Activated T-helper 1 cell treated with anti-CD3 and anti-CD28 coated beads, Interleukin-12 subunit alpha, Interleukin-12 subunit beta, Interleukin-2, Interleukin-4 antibody, amounts not matched to agents 30 ng/mL and 10 ng/mL and 1 ng/mL, durations not matched to agents 14 hours and 24 hours and 36 hours (primary cell): ENCODE results near the gene TBL3. TPM values are rescaled to one million over a fixed set of nuclear protein-coding genes. Genes with fewer than 3 reads are reported as not detected.

ENCODE experiments used
- DNase-seq: peaks from one replicate; pipeline ENCODE4 v3.0.0; 2021; ENCODE audit warnings: low spot score
- H3K27ac Mint-ChIP-seq: one replicate; pipeline ENCODE4 v1.8.0; 2021; ENCODE audit warnings: mild to moderate bottlenecking, mixed read lengths
- H3K27me3 Mint-ChIP-seq: one replicate; pipeline ENCODE4 v1.8.0; 2022; ENCODE audit warnings: mild to moderate bottlenecking, moderate library complexity, mixed read lengths; ENCODE audit not compliant: insufficient read depth
- H3K36me3 Mint-ChIP-seq: one replicate; pipeline ENCODE4 v1.8.0; 2021; ENCODE audit warnings: low read depth, mixed read lengths
- H3K4me1 Mint-ChIP-seq: one replicate; pipeline ENCODE4 v1.8.0; 2021; ENCODE audit warnings: low read depth, mixed read lengths
- H3K4me3 Mint-ChIP-seq: one replicate; pipeline ENCODE4 v1.8.0; 2021; ENCODE audit warnings: mild to moderate bottlenecking, moderate library complexity, mixed read lengths
- H3K9me3 Mint-ChIP-seq: one replicate; pipeline ENCODE4 v1.8.0; 2021; ENCODE audit warnings: mixed read lengths
- intact Hi-C: fragments of 100-400 bp; cut with micrococcal nuclease; formaldehyde crosslinking; loops from one replicate; pipeline ENCODE4 v1.15.1; 2024
- total RNA-seq: library from RNA; stranded (reverse); gene quantifications from 2 replicates; pipeline ENCODE4 v1.2.3, GENCODE V29; 2022

The TBL3 gene
- total RNA-seq, 1 donor from 2014 or later = 87.3 TPM

DNA sequence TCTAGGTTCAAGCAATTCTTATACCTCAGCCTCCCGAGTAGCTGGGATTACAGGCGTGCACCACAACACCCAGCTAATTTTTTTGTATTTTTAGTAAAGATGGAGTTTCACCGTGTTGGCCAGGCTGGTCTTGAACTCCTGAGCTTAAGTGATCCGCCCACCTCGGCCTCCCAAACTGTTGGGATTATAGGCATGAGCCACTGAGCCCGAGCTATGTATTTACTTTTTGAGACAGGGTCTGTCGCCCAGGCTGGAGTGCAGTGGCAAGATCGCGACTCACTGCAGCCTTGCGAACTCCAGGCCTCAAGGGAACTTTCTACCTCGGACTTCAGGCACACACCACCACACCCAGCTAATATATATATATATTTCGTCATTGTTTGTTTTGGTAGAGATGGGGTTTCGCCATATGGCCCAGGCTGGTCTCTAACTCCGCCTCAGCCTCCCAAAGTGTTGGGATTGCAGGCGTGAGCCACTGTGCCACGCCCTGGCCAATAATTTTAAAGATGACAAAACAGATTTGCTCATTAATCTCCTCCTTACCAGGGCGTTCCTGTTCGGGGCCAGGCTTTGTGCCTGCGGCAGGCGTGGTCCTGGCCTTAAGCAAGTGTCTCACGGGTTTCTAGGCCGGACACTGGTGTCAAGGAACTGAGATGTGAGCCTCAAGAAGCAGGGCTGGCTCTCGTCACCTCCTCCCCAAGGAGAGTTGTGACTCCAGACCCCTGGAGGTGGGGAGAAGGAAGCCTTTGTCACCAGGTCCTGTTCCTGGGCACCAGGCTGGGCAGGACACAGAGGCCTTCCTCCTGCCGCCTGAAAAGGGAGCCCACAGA lies 43.5 kb downstream of the TBL3 start:
- Mint-ChIP-seq H3K4me3 (no peak overlapping the region), H3K27me3 (peaks cover 12% of the 10 kb centered on the region)
- intact Hi-C loops = no loop called here

DNA sequence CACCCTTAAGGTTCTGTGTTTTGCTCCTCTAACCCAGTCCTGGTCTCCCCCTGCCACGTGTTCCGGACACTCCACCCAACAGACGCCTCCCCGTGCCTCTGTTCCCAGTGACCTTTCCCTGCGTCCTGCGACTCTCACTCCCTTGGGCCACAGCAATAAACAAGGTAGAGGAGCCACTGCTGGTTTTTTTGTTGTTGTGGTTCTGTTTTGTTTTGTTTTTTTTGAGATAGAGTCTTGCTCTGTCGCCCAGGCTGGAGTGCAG lies 44.0 kb downstream of the TBL3 start:
- no peaks in the 10 kb centered on the region for H3K36me3 Mint-ChIP-seq
- intact Hi-C loops = no loop called here
- H3K9me3 Mint-ChIP-seq = no peaks in the 10 kb centered on the region
- DNase-seq = no peak
- H3K27me3 Mint-ChIP-seq = peaks cover 15% of the 10 kb centered on the region
- H3K4me3 Mint-ChIP-seq = no peak overlapping the region
- H3K27ac Mint-ChIP-seq = no peak overlapping the region
- peaks cover 4% of the 10 kb centered on the region for H3K4me1 Mint-ChIP-seq

More for the DNA sequence above, 43.5 kb downstream of the TBL3 start:
- Mint-ChIP-seq H3K36me3 (peaks cover under 1% of the 10 kb centered on the region), H3K4me1 (peaks cover 2% of the 10 kb centered on the region), H3K27ac (no peak overlapping the region), H3K9me3 (no peaks in the 10 kb centered on the region)
- DNase-seq = no peak

DNA sequence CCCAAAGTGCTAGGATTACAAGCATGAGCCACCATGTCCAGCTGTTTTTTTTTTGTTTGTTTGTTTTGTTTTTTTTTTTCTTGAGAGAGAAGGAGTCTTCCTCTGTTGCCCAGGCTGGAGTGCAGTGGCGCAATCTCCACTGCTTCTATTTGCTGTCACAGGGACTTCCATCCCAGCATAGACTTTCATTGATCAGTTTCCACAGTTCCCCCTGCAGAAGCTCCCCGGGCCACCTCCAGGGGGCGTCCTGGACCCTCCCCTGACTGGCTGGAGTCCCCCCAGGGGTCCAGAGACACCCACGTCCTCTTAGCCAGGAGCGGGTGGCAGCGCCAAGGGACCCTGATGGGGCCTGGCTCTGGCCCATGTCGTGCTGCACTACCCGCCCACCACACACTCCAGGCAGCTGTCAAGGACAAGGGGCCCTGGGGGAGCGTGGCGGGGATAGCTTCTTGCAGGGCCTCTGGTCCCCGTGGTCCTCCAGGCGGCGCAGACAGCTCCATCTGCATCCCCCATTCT lies 44.6 kb downstream of the TBL3 start:
- Mint-ChIP-seq H3K27ac (no peak overlapping the region), H3K9me3 (no peaks in the 10 kb centered on the region), H3K27me3 (peaks cover 18% of the 10 kb centered on the region), H3K36me3 (no peaks in the 10 kb centered on the region), H3K4me3 (no peak overlapping the region), H3K4me1 (peaks cover 4% of the 10 kb centered on the region)
- no peak for DNase-seq
- intact Hi-C loops = no loop called here

DNA sequence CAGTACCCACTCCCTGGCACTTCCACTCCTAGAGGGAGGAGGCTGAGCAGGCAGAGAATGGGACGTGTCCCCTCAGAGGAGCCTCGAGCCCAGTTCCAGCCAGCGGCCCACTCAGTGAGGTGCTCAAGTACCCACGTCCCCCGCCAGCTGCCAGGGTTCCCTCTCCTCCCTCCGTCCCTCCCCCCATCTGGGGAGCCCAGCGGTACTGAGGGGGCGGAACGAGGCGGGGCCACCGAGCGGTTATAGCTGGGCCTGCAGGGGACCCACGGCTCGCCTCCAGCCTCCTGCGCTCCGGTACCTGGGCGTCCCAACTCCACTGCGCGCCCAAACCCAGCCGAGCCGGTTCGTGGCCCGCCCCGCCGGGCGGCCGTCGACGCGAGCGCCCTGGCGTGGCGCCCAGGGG lies 47.7 kb downstream of the TBL3 start, which contains the start of gene NPW:
Gene NPW, plus strand, starts transcription at position 268 of the 403 bp plus-strand sequence.
- Mint-ChIP-seq H3K27me3 (peaks cover 28% of the 10 kb centered on the region), H3K4me3 (peak within 1 kb of the TSS; percentile 42), H3K36me3 (no peaks in the 10 kb centered on the region), H3K4me1 (peaks cover 16% of the 10 kb centered on the region), H3K9me3 (no peaks in the 10 kb centered on the region), H3K27ac (peak within 1 kb of the TSS; percentile 52)
- intact Hi-C loops = no loop called here
- no peak for DNase-seq

DNA sequence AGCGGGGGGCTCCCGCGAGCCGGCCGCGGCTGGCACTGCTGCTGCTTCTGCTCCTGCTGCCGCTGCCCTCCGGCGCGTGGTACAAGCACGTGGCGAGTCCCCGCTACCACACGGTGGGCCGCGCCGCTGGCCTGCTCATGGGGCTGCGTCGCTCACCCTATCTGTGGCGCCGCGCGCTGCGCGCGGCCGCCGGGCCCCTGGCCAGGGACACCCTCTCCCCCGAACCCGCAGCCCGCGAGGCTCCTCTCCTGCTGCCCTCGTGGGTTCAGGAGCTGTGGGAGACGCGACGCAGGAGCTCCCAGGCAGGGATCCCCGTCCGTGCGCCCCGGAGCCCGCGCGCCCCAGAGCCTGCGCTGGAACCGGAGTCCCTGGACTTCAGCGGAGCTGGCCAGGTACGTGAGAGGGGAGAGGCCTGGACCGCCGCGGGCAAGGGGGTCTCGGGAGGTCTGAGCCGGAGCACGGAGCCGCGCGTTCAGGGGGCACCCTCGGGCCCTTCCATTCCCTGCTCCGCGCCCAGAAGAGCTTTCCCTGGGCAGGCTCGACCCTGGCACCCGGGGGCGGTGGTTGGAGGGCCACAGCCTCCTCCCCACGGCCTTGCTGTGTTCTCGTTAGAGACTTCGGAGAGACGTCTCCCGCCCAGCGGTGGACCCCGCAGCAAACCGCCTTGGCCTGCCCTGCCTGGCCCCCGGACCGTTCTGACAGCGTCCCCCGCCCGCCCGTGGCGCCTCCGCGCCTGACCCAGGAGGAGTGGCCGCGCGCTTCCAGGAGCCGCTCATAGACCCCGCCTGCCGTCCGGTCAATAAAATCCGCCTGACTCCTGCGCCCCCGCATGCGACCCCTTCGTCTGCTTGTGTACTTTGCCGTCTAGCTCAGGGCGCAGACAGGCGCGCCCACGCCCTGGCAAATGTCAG lies 48.3 kb downstream of the TBL3 start:
- no peak for DNase-seq
- no peaks in the 10 kb centered on the region for H3K36me3 Mint-ChIP-seq
- intact Hi-C loops = loop anchor here (5.0 to 10.0 kb wide), 3 partner anchors 38 to 245 kb away; partner anchors contain the start of genes CASKIN1, GFER, NOXO1 and RNPS1

DNA sequence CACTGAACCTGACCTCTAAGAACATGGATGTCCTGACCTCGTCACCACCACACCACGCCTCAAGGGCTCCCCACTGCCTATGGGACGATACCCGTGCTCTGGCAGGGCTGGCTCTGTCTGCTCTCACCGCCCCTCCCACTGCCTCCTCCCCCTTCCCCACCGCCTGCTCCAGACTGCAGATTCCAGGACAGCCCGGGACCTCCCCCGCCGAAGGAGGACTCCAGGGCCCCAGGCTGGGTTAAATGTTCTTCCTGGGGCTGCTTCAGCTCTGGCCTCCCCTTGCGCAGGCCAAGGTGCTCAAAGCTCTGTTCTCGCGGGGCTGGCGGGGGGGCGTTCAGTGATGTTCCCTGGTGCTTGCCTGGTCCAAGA lies 50.9 kb downstream of the TBL3 start:
- H3K27ac Mint-ChIP-seq = no peak overlapping the region
- H3K4me3 Mint-ChIP-seq = peak overlapping the region; percentile 77

More for the DNA sequence above, 48.3 kb downstream of the TBL3 start:
- Mint-ChIP-seq H3K4me3 (peak overlapping the region; percentile 42), H3K4me1 (peaks cover 16% of the 10 kb centered on the region), H3K27ac (peak overlapping the region; percentile 52), H3K9me3 (no peaks in the 10 kb centered on the region), H3K27me3 (peaks cover 27% of the 10 kb centered on the region)

DNA sequence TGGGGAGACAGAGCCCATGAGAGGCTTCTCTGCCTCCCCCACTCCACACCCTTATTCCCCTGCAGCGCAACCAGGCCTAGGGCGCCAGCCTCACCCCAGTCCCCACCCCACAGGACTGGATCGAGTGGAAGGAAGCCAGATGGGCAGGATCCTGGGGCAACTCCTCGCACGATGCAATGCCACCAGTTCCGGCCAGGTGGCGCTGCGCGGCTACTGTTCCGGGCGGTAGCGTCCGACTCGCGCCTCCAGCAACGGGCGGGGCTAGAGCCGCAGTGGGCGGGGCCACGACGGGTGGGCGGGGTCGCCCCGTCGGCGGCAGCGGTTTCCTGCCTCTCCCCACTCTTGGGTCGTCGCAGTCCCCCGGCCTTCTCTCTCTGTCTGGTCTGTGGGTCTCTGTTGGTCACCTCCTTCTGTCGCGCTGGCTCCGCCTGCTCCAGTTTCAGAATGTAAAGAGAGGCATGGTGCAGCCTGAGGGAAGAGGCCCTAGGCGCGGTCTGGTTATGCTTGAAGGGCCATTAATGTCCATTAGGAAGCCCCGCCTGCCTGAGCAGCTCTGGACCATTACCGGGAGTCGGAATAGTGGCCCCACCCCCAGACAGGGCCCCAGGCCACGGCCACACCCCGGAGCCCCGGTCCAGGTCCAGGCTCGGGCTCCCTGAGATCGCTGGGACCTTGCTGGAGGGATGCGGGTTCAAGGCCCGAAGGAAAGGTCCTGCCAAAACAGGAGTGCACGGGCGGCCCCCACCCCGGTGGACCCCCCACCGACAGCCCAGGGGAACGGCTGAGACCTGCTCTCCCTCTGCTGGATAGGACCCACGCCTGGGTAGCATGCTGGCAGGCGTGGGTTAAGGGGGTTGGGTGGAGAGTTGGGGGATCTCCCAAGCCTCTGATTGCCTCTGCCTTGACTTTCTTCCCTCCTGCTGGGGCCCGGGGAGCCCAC lies 51.5 kb downstream of the TBL3 start:
- no peak overlapping the region for H3K27ac Mint-ChIP-seq
- no peaks in the 10 kb centered on the region for H3K36me3 Mint-ChIP-seq
- H3K4me3 Mint-ChIP-seq = peak overlapping the region; percentile 77
- peaks cover 16% of the 10 kb centered on the region for H3K4me1 Mint-ChIP-seq
- no peaks in the 10 kb centered on the region for H3K9me3 Mint-ChIP-seq
- peak; percentile 92 for DNase-seq
- peaks cover 38% of the 10 kb centered on the region for H3K27me3 Mint-ChIP-seq
- intact Hi-C loops = loop anchor here (1.0 to 10.0 kb wide), 9 partner anchors 14 to 241 kb away; partner anchors contain the start of genes CASKIN1, E4F1, GFER and NOXO1

More for the DNA sequence above, 50.9 kb downstream of the TBL3 start:
- DNase-seq = no peak
- H3K27me3 Mint-ChIP-seq = peaks cover 34% of the 10 kb centered on the region
- H3K4me1 Mint-ChIP-seq = peaks cover 16% of the 10 kb centered on the region
- H3K9me3 Mint-ChIP-seq = no peaks in the 10 kb centered on the region
- H3K36me3 Mint-ChIP-seq = no peaks in the 10 kb centered on the region
- intact Hi-C loops = loop anchor here (1.0 to 10.0 kb wide), 9 partner anchors 13 to 242 kb away; partner anchors contain the start of genes CASKIN1, E4F1, GFER and NOXO1

DNA sequence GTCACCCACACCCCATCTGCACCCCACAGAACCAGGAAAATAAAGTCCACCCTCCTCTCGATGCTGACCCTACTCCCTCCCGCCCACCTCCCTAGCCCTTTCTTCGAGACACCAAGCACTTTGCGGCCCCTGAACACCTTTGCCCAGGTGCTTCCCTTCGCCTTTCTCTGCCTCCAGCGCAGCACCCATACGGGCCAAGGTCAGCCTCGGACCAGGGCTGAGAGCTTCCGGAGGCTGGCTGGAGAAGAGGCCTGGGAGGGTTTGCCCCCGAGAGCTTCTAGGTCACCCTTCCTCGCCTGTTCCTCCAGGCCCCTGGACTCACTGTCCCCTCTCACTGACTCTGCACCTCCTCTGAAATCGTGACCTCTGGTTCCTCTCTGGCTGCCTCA lies 52.2 kb downstream of the TBL3 start:
- peak overlapping the region; percentile 11 for H3K27ac Mint-ChIP-seq
- no peak for DNase-seq
- H3K4me1 Mint-ChIP-seq = peaks cover 16% of the 10 kb centered on the region
- peaks cover 33% of the 10 kb centered on the region for H3K27me3 Mint-ChIP-seq
- no peaks in the 10 kb centered on the region for H3K9me3 Mint-ChIP-seq
- intact Hi-C loops = loop anchor here (5.0 to 10.0 kb wide), 3 partner anchors 42 to 241 kb away; partner anchors contain the start of genes CASKIN1, GFER, NOXO1 and RNPS1
- no peak overlapping the region for H3K4me3 Mint-ChIP-seq
- no peaks in the 10 kb centered on the region for H3K36me3 Mint-ChIP-seq

DNA sequence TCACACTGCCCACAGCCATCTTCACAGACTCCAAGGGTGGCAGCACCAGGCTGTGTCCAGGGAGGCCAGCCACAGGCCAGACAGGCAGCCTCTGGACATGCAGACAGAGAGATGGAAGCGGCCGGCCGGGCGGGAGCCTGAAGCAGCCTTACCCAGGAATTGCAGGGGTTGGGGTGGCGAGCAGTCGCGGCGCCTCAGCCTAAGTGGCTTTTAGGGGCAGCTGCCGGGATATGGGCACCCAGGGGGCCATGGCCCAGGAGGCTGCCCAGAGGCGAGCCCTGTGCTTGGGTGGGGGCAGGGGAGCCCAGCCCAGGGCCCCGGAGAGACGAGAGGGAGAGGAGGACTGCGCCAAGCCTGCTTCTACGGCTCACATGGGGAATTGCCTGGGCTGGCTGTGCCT lies 53.4 kb downstream of the TBL3 start:
- no peak for DNase-seq
- no peak overlapping the region for H3K4me3 Mint-ChIP-seq
- intact Hi-C loops = loop anchor here (10.0 kb wide), 1 partner anchor 240 kb away; the partner anchor contains the start of gene RNPS1

DNA sequence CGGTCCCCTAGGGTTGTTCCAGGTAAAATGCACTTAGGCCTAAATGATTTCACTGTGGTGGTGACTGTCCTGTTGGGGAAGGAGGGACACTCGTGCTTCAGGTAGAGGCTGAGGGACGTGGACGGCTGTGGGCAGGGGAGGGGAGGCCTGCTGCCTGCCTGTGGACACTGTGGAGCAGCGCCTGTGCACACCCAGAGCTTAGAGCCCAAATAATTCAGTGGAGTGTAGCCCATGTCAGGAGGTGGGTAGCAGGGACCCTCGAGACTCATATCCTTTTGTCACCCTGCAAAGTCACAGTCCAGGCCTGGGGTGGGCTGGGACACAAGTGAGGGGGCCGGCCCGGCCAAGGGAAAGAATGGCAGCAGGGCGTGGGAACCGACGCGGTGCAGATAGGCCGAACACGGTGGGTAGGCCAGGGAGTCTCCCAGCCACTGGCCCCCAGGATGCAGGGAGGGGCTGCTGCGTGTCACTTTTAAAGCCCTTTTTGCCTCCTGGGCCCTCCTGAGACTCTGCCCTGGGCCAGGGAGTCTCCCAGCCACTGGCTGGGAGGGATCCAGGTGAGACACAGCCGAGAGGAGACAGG lies 54.1 kb downstream of the TBL3 start:
- no peak for DNase-seq
- Mint-ChIP-seq H3K4me3 (peak overlapping the region; percentile 61), H3K27me3 (peaks cover 28% of the 10 kb centered on the region), H3K4me1 (peaks cover 12% of the 10 kb centered on the region), H3K27ac (no peak overlapping the region), H3K36me3 (no peaks in the 10 kb centered on the region), H3K9me3 (no peaks in the 10 kb centered on the region)
- intact Hi-C loops = loop anchor here (10.0 kb wide), 1 partner anchor 239 kb away; the partner anchor contains the start of gene RNPS1

More for the DNA sequence above, 53.4 kb downstream of the TBL3 start:
- peaks cover 32% of the 10 kb centered on the region for H3K27me3 Mint-ChIP-seq
- no peaks in the 10 kb centered on the region for H3K9me3 Mint-ChIP-seq
- no peaks in the 10 kb centered on the region for H3K36me3 Mint-ChIP-seq
- H3K27ac Mint-ChIP-seq = peak overlapping the region; percentile 48
- peaks cover 16% of the 10 kb centered on the region for H3K4me1 Mint-ChIP-seq

DNA sequence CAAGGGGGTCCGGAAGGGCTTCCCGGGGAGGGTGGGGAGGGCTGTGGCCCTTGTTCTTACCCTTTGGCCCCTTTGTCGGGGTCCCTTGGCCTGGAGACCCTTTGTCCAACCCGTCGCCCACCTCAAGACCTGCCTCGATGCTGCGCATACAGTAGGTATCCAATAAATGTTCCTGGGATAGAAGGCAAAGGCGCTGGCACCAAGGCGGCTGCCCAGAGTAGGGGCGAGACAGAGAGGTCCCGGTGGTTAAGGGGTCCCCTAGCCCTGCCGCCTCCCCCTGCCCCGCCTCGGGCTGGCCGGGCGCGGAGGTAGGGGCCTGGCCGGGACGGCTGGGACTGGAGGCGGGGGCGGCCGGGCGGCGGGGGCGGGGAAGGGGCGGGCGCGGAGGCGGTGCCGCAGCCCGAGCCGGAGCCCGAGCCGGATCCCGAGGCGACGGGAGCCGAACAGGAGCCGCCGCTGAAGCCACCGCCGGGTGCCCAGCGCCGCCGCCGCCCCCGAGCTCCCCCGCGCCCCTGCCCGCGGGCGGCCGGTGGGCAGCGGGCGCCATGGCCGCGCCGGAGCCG lies 54.7 kb downstream of the TBL3 start, which contains the start of gene NHERF2:
Gene NHERF2, plus strand, starts transcription at position 442 of the 563 bp plus-strand sequence. Its CDS starts 104 bp downstream, at position 546.
- intact Hi-C loops = loop anchor here (10.0 kb wide), 1 partner anchor 238 kb away; the partner anchor contains the start of gene RNPS1
- peaks cover 25% of the 10 kb centered on the region for H3K27me3 Mint-ChIP-seq
- no peaks in the 10 kb centered on the region for H3K36me3 Mint-ChIP-seq
- no peaks in the 10 kb centered on the region for H3K9me3 Mint-ChIP-seq
- no peak within 1 kb of the TSS for H3K27ac Mint-ChIP-seq
- H3K4me3 Mint-ChIP-seq = peak within 1 kb of the TSS; percentile 61
- DNase-seq = peak; percentile 20
- peaks cover 12% of the 10 kb centered on the region for H3K4me1 Mint-ChIP-seq
